Mesendoderm (in vitro differentiated cells): Measurements from ENCODE around the gene FOXJ1.

ENCODE experiments used
- DNase-seq: peaks from one replicate; pipeline ENCODE4 v3.0.0; 2013
- H2AK5ac ChIP-seq: 2 replicates; pipeline ENCODE4 v1.6.1; 2013; ENCODE audit warnings: low read length, inconsistent platforms
- H2BK120ac ChIP-seq: 2 replicates; pipeline ENCODE4 v1.6.1; 2013; ENCODE audit warnings: low read depth, mild to moderate bottlenecking, low read length, moderate library complexity, mixed read lengths
- H2BK15ac ChIP-seq: replicated peaks from 2 replicates; pipeline ENCODE4 v1.6.1; 2013; ENCODE audit warnings: low read depth, mild to moderate bottlenecking, moderate library complexity
- H2BK5ac ChIP-seq: 2 replicates; pipeline ENCODE4 v1.6.1; 2013; ENCODE audit warnings: low read length, inconsistent platforms
- H3K18ac ChIP-seq: 2 replicates; pipeline ENCODE4 v1.6.1; 2013; ENCODE audit warnings: mild to moderate bottlenecking, low read length, mixed read lengths
- H3K23ac ChIP-seq: one replicate; pipeline ENCODE4 v1.6.1; 2013; ENCODE audit warnings: low read length
- H3K27ac ChIP-seq: 2 replicates; pipeline ENCODE4 v1.5.1; 2013; ENCODE audit warnings: low read depth, mild to moderate bottlenecking, inconsistent platforms, low read length, moderate library complexity
- H3K27me3 ChIP-seq: 2 replicates; pipeline ENCODE4 v1.6.1; 2013; ENCODE audit warnings: low read length, control low read depth, mild to moderate bottlenecking, inconsistent platforms; ENCODE audit not compliant: insufficient read depth, poor library complexity
- H3K36me3 ChIP-seq: 2 replicates; pipeline ENCODE4 v1.6.1; 2013; ENCODE audit warnings: low read length, inconsistent platforms; ENCODE audit not compliant: control insufficient read depth, insufficient read depth
- H3K4ac ChIP-seq: one replicate; pipeline ENCODE4 v1.6.1; 2013; ENCODE audit warnings: low read depth, mild to moderate bottlenecking, low read length, moderate library complexity
- H3K4me1 ChIP-seq: 2 replicates; pipeline ENCODE4 v1.6.1; 2013; ENCODE audit warnings: low read depth, low read length, inconsistent platforms; ENCODE audit not compliant: control insufficient read depth
- H3K4me2 ChIP-seq: 2 replicates; pipeline ENCODE4 v1.6.1; 2013; ENCODE audit warnings: low read length
- H3K4me3 ChIP-seq: 2 replicates; pipeline ENCODE4 v1.5.1; 2013; ENCODE audit warnings: mild to moderate bottlenecking, low read length
- H3K56ac ChIP-seq: one replicate; pipeline ENCODE4 v1.6.1; 2013; ENCODE audit warnings: low read length
- H3K79me1 ChIP-seq: 2 replicates; pipeline ENCODE4 v1.6.1; 2013; ENCODE audit warnings: low read length, inconsistent platforms
- H3K79me2 ChIP-seq: 2 replicates; pipeline ENCODE4 v1.6.1; 2013; ENCODE audit warnings: mild to moderate bottlenecking, low read length; ENCODE audit not compliant: control insufficient read depth, insufficient read depth
- H3K9ac ChIP-seq: 2 replicates; pipeline ENCODE4 v1.6.1; 2013; ENCODE audit warnings: low read length, inconsistent platforms
- H4K5ac ChIP-seq: one replicate; pipeline ENCODE4 v1.6.1; 2013; ENCODE audit warnings: low read length
- H4K8ac ChIP-seq: one replicate; pipeline ENCODE4 v1.6.1; 2013; ENCODE audit warnings: low read depth, mild to moderate bottlenecking, control low read depth, low read length, moderate library complexity
- WGBS: extraction: QIAGEN DNeasy Blood & Tissue Kit; methylation state at CpG from one replicate; pipeline ENCODE4 v1.1.7; 2013; ENCODE audit warnings: low lambda C conversion rate, missing lambda C conversion rate; ENCODE audit not compliant: insufficient coverage; ENCODE audit errors: extremely low coverage; 5-methylcytosine and 5-hydroxymethylcytosine counted together

FOXJ1 gene

GRCh38 chr17:76124582-76125390, 16.3 kb downstream of the FOXJ1 start:
- no CpG with 5 or more reads among the region's 22 CpGs for WGBS
- Histone ChIP-seq H4K8ac (no peak overlapping the region), H2BK15ac (no peak overlapping the region), H3K9ac (no peak overlapping the region), H3K79me2 (no peaks in the 10 kb centered on the region), H2AK5ac (no peak overlapping the region), H3K27me3 (no peaks in the 10 kb centered on the region), H3K27ac (no peak overlapping the region), H2BK120ac (no peak overlapping the region), H3K4me1 (no peaks in the 10 kb centered on the region), H4K5ac (no peak overlapping the region), H3K79me1 (no peaks in the 10 kb centered on the region), H3K4me2 (no peak overlapping the region), H3K36me3 (no peaks in the 10 kb centered on the region), H2BK5ac (no peak overlapping the region), H3K23ac (no peak overlapping the region), H3K4me3 (no peak overlapping the region), H3K56ac (no peak overlapping the region), H3K18ac (no peak overlapping the region), H3K4ac (no peak overlapping the region)
- DNase-seq, result peak; percentile 78

GRCh38 chr17:76123749-76124581, 17.1 kb downstream of the FOXJ1 start:
- Histone ChIP-seq H3K56ac (no peak overlapping the region), H4K5ac (no peak overlapping the region), H3K79me1 (no peaks in the 10 kb centered on the region), H2BK15ac (no peak overlapping the region), H2AK5ac (no peak overlapping the region), H3K36me3 (no peaks in the 10 kb centered on the region), H3K18ac (no peak overlapping the region), H3K4me3 (no peak overlapping the region), H3K9ac (no peak overlapping the region), H4K8ac (no peak overlapping the region), H3K23ac (no peak overlapping the region), H3K79me2 (no peaks in the 10 kb centered on the region), H3K27me3 (no peaks in the 10 kb centered on the region), H2BK5ac (no peak overlapping the region), H3K4me2 (no peak overlapping the region), H3K4me1 (no peaks in the 10 kb centered on the region), H3K27ac (no peak overlapping the region), H2BK120ac (no peak overlapping the region), H3K4ac (no peak overlapping the region)
- no CpG with 5 or more reads among the region's 9 CpGs for WGBS
- DNase-seq, result no peak

DNA sequence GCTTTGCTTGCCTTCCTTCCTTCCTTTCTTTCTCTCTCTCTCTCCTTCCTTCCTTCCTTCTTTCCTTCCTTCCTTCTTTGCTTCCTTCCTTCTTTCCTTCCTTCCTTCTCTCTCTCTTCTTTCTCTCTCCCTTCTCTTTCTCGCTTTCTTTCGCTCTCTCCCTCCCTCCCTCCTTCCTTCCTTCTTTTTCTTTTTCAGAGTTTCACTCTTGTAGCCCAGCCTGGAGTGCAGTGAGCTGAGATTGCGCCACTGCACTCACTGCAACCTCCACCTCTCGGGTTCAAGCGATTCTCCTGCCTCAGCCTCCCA, 17.9 kb downstream of the FOXJ1 start:
- no peak overlapping the region for H3K4me3 ChIP-seq
- no peak overlapping the region for H3K23ac ChIP-seq
- no peak overlapping the region for H2BK5ac ChIP-seq
- no peaks in the 10 kb centered on the region for H3K79me2 ChIP-seq
- no peak overlapping the region for H4K5ac ChIP-seq
- no peak overlapping the region for H4K8ac ChIP-seq
- no peaks in the 10 kb centered on the region for H3K27me3 ChIP-seq
- H3K18ac ChIP-seq, result no peak overlapping the region
- no peak for DNase-seq
- no peak overlapping the region for H2BK120ac ChIP-seq
- H3K9ac ChIP-seq, result no peak overlapping the region
- no peak overlapping the region for H3K4ac ChIP-seq
- no peak overlapping the region for H2AK5ac ChIP-seq
- H3K56ac ChIP-seq, result no peak overlapping the region
- no peaks in the 10 kb centered on the region for H3K79me1 ChIP-seq
- WGBS, result no CpG with 5 or more reads among the region's 5 CpGs
- H3K4me1 ChIP-seq, result no peaks in the 10 kb centered on the region
- H3K27ac ChIP-seq, result no peak overlapping the region
- H3K4me2 ChIP-seq, result no peak overlapping the region
- H2BK15ac ChIP-seq, result no peak overlapping the region
- no peaks in the 10 kb centered on the region for H3K36me3 ChIP-seq

DNA sequence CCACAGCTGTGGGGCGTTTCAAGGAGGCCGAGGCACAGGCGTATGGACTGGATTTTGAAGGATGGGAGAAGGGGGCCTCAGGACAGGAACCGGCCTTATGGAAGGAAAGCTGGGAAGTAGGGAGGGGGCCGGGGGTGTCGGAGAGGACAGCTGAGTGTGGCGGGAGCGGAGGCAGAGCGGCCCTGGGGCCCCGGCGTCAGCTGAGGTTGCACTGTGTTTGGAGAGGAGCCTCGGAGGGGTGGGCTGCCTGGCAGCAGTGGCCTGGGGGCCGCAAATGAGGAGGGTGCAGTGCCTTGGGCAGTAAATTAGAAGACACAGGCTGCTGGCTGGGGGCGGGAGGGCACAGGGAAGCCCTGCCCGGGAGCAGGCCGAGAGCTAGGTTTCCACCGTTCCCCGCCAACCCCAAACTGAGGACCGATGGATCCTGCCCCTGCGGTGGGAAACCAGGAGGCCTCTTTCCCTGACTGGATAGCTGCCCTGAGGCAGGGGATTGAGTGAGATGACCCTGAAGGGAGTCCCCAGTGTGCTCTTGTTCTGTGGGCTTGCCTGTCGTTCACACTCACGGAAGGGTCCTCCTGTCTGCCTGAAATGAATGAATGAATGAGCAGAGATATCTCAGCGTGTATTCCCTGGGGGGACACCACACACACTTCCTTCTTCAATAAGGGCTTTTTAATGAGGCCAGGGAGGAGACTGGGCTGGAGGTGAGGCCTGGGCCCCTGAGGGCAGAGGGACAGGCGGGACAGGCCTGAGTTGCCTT, 18.4 kb downstream of the FOXJ1 start:
- Histone ChIP-seq H3K18ac (peak overlapping the region; percentile 81), H3K23ac (no peak overlapping the region), H4K8ac (no peak overlapping the region), H3K79me2 (no peaks in the 10 kb centered on the region), H3K4ac (peak overlapping the region; percentile 56), H3K27me3 (no peaks in the 10 kb centered on the region), H3K4me1 (no peaks in the 10 kb centered on the region), H4K5ac (no peak overlapping the region), H3K9ac (peak overlapping the region; percentile 70), H2AK5ac (no peak overlapping the region), H3K36me3 (no peaks in the 10 kb centered on the region), H3K56ac (peak overlapping the region; percentile 91), H2BK15ac (no peak overlapping the region), H3K79me1 (no peaks in the 10 kb centered on the region), H3K4me3 (no peak overlapping the region), H3K4me2 (peak overlapping the region; percentile 68), H2BK5ac (no peak overlapping the region), H3K27ac (no peak overlapping the region), H2BK120ac (peak overlapping the region; percentile 1)
- no CpG with 5 or more reads among the region's 24 CpGs for WGBS
- DNase-seq, result no peak

DNA sequence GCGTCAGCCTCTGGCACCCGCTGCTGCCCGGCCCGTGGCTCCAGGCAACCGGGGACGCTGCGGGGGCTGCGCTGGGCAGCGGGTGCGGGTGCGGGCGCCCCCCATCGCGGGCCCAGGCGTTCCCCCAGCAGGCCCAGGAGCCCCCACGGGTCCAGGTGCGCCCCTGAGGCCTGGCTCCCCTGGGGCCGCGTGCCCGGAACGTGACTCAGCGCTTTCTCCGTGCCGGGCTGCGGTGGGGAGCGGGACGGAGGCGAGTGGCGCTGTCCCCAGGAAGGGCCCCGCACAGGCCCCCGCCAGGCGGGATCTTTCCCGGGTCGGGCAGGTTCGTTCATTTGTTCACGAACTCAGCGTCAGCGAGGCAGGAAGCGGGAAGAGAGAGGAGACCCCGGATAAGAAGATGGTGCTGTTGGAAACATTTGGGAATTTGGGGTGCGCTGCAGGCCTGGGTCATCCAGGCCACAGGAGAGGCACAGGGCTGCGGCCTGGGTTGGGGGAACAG, 19.1 kb downstream of the FOXJ1 start:
- H4K5ac ChIP-seq, result no peak overlapping the region
- DNase-seq, result peak; percentile 47
- H3K27ac ChIP-seq, result no peak overlapping the region
- no peak overlapping the region for H3K4me3 ChIP-seq
- no peaks in the 10 kb centered on the region for H3K79me2 ChIP-seq
- H3K23ac ChIP-seq, result no peak overlapping the region
- peak overlapping the region; percentile 68 for H3K4me2 ChIP-seq
- peak overlapping the region; percentile 91 for H3K56ac ChIP-seq
- H3K18ac ChIP-seq, result peak overlapping the region; percentile 81
- peak overlapping the region; percentile 1 for H2BK120ac ChIP-seq
- H2BK15ac ChIP-seq, result no peak overlapping the region
- no peaks in the 10 kb centered on the region for H3K4me1 ChIP-seq
- H3K4ac ChIP-seq, result peak overlapping the region; percentile 56
- no peaks in the 10 kb centered on the region for H3K36me3 ChIP-seq
- H3K9ac ChIP-seq, result peak overlapping the region; percentile 70
- H3K27me3 ChIP-seq, result no peaks in the 10 kb centered on the region
- H3K79me1 ChIP-seq, result no peaks in the 10 kb centered on the region
- H2AK5ac ChIP-seq, result no peak overlapping the region
- peak overlapping the region; percentile 78 for H4K8ac ChIP-seq
- H2BK5ac ChIP-seq, result no peak overlapping the region
- no CpG with 5 or more reads among the region's 42 CpGs for WGBS
